ENCODE measurements around the gene VPREB1.
"Not testable (repeated sequence)": the region's sequence is repeated elsewhere in the genome, so short reads cannot be mapped to it uniquely, and the experiment has no call there.

VPREB1 gene

GRCh38 chr22:22201930-22202343 is 42.6 kb upstream of the VPREB1 start:
- DNase-seq (ENCODE audit: extremely low read depth, insufficient read length), result peak; percentile 34
- TF ChIP-seq, protein P1, sequence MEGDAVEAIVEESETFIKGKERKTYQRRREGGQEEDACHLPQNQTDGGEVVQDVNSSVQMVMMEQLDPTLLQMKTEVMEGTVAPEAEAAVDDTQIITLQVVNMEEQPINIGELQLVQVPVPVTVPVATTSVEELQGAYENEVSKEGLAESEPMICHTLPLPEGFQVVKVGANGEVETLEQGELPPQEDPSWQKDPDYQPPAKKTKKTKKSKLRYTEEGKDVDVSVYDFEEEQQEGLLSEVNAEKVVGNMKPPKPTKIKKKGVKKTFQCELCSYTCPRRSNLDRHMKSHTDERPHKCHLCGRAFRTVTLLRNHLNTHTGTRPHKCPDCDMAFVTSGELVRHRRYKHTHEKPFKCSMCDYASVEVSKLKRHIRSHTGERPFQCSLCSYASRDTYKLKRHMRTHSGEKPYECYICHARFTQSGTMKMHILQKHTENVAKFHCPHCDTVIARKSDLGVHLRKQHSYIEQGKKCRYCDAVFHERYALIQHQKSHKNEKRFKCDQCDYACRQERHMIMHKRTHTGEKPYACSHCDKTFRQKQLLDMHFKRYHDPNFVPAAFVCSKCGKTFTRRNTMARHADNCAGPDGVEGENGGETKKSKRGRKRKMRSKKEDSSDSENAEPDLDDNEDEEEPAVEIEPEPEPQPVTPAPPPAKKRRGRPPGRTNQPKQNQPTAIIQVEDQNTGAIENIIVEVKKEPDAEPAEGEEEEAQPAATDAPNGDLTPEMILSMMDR (IDR thresholded peaks at IDR 0.05; ENCODE audit: insufficient read depth, low read length, poor library complexity, severe bottlenecking), result no peak
- Histone ChIP-seq H3K36me3 (ENCODE audit: control insufficient read depth, insufficient read depth, low read length) (no peaks in the 10 kb centered on the region), H3K4me3 (replicated peaks; ENCODE audit: low read depth, low read length) (no peak overlapping the region), H3K27me3 (replicated peaks; ENCODE audit: control insufficient read depth, insufficient read depth, low read length) (no peaks in the 10 kb centered on the region)

GRCh38 chr22:22203048-22203971 is 41.3 kb upstream of the VPREB1 start:
- TF ChIP-seq, protein P1 (IDR thresholded peaks at IDR 0.05; ENCODE audit: insufficient read depth, low read length, poor library complexity, severe bottlenecking), result no peak
- no peak for DNase-seq (ENCODE audit: extremely low read depth, insufficient read length)
- Histone ChIP-seq H3K4me3 (replicated peaks; ENCODE audit: low read depth, low read length) (no peak overlapping the region), H3K36me3 (ENCODE audit: control insufficient read depth, insufficient read depth, low read length) (no peaks in the 10 kb centered on the region), H3K27me3 (replicated peaks; ENCODE audit: control insufficient read depth, insufficient read depth, low read length) (no peaks in the 10 kb centered on the region)

- no peak overlapping the region for H3K4me3 ChIP-seq (replicated peaks; ENCODE audit: low read depth, low read length)
- peak; percentile 82 for DNase-seq (ENCODE audit: extremely low read depth, insufficient read length)
- TF ChIP-seq, protein P1 (IDR thresholded peaks at IDR 0.05; ENCODE audit: insufficient read depth, low read length, poor library complexity, severe bottlenecking), result peak; percentile 89
- H3K36me3 ChIP-seq (ENCODE audit: control insufficient read depth, insufficient read depth, low read length), result no peaks in the 10 kb centered on the region
- no peaks in the 10 kb centered on the region for H3K27me3 ChIP-seq (replicated peaks; ENCODE audit: control insufficient read depth, insufficient read depth, low read length)
These were observed 36.6 kb upstream of the VPREB1 start for GRCh38 chr22:22207845-22208564.

DNA sequence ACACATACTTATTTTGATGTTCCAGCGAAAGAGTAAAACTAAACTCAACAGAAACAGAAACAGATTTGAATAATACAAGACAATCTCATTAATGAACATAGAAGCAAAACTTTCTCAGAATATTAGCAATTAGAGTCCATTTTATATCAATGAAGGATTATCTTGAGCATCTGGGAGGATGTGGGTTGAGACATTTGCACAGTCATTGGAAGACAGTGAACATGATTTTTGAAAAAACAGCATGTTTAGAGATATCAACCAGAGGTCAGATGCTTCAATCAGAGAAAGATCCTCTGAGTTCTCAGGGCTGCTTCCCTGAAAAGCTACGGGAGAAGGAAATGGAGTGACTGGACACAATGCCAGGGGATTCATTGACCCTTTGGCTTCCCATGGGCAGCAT is 35.9 kb upstream of the VPREB1 start:
- TF ChIP-seq, protein P1 (IDR thresholded peaks at IDR 0.05; ENCODE audit: insufficient read depth, low read length, poor library complexity, severe bottlenecking), result no peak
- Histone ChIP-seq H3K27me3 (replicated peaks; ENCODE audit: control insufficient read depth, insufficient read depth, low read length) (no peaks in the 10 kb centered on the region), H3K4me3 (replicated peaks; ENCODE audit: low read depth, low read length) (no peak overlapping the region), H3K36me3 (ENCODE audit: control insufficient read depth, insufficient read depth, low read length) (no peaks in the 10 kb centered on the region)
- DNase-seq (ENCODE audit: extremely low read depth, insufficient read length), result no peak

DNA sequence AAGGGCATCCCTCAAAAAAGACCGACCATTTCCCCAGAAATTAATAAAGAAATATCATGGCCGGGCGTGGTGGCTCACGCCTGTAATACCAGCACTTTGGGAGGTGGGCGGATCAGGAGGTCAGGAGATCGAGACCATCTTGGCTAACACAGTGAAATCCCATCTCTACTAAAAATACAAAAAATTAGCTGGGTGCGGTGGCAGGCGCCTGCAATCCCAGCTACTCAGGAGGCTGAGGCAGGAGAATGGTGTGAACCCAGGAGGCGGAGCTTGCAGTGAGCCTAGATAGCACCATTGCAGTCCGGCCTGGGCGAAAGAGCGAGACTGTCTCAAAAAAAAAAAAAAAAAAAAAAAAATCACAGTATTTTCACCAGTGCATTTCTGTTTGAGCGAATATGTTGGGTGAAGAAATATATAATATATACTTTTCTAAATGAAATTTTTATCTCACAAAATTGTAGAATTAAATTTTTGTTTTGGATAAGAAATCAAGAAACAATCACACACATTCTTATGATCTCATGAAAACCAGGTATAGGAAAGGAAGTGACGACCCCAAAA is 35.4 kb upstream of the VPREB1 start:
- not testable (repeated sequence) for DNase-seq (ENCODE audit: extremely low read depth, insufficient read length); H3K4me3 ChIP-seq (replicated peaks; ENCODE audit: low read depth, low read length); H3K27me3 ChIP-seq (replicated peaks; ENCODE audit: control insufficient read depth, insufficient read depth, low read length); H3K36me3 ChIP-seq (ENCODE audit: control insufficient read depth, insufficient read depth, low read length)

GRCh38 chr22:22210375-22210774 is 34.2 kb upstream of the VPREB1 start:
- Histone ChIP-seq H3K27me3 (replicated peaks; ENCODE audit: control insufficient read depth, insufficient read depth, low read length) (no peaks in the 10 kb centered on the region), H3K36me3 (ENCODE audit: control insufficient read depth, insufficient read depth, low read length) (no peaks in the 10 kb centered on the region), H3K4me3 (replicated peaks; ENCODE audit: low read depth, low read length) (no peak overlapping the region)
- TF ChIP-seq, protein P1 (IDR thresholded peaks at IDR 0.05; ENCODE audit: insufficient read depth, low read length, poor library complexity, severe bottlenecking), result no peak
- DNase-seq (ENCODE audit: extremely low read depth, insufficient read length), result peak; percentile 53

Measured in GM06990 (cell line).